Tibial nerve (tissue), 4 donors: ENCODE results near the gene TMEM220.

Source experiments
- EP300 ChIP-seq, 2 donors: sonication (generic); formaldehyde crosslinking; IDR thresholded peaks; one replicate each; pipeline ENCODE4 v1.6.1; 2017; ENCODE audit warnings: antibody characterized with exemption in 2 of 2, mild to moderate bottlenecking in 1 of 2
- POLR2A ChIP-seq, 2 donors: fragments of 450-650 bp; IDR thresholded peaks; one replicate each; pipeline ENCODE4 v1.6.1; 2017; ENCODE audit warnings: antibody characterized with exemption in 2 of 2, mild to moderate bottlenecking in 2 of 2, moderate library complexity in 2 of 2
- TF ChIP-seq, protein P1 (sequence below), 5 experiments: fragments of 200-600 bp in 3 of 5; fragments of 450-650 bp in 2 of 5; sonication (generic) in 3 of 5; IDR thresholded peaks; one replicate each; pipeline ENCODE4 v1.5.1; 2016 to 2019; ENCODE audit warnings: antibody characterized with exemption in 5 of 5, mild to moderate bottlenecking in 3 of 5, moderate library complexity in 2 of 5

DNA sequence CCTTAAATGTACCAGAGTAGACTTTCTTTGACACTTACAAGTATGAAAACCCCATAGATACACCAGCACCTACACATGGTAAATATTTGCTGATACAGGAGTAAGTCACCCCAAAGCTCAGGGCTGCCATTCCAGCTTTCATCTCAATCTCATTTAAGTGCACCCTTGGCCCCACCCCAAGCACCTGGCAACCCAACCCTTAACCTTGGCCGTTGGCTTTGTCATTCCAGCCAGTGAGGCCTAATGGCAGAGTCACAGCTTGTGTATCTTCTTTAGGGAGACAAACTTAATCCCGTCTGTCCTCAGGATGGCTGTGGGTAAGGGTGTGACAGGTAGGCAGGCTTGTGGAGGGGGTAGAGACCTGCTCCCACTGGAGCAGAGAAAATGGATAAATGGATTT, 31.5 kb upstream of the TMEM220 start:
- TF ChIP-seq, protein P1, sequence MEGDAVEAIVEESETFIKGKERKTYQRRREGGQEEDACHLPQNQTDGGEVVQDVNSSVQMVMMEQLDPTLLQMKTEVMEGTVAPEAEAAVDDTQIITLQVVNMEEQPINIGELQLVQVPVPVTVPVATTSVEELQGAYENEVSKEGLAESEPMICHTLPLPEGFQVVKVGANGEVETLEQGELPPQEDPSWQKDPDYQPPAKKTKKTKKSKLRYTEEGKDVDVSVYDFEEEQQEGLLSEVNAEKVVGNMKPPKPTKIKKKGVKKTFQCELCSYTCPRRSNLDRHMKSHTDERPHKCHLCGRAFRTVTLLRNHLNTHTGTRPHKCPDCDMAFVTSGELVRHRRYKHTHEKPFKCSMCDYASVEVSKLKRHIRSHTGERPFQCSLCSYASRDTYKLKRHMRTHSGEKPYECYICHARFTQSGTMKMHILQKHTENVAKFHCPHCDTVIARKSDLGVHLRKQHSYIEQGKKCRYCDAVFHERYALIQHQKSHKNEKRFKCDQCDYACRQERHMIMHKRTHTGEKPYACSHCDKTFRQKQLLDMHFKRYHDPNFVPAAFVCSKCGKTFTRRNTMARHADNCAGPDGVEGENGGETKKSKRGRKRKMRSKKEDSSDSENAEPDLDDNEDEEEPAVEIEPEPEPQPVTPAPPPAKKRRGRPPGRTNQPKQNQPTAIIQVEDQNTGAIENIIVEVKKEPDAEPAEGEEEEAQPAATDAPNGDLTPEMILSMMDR (IDR thresholded peaks at IDR 0.05), result no peak
- TF ChIP-seq EP300 (IDR thresholded peaks at IDR 0.05) (no peak), POLR2A (IDR thresholded peaks at IDR 0.05) (no peak)
